KMS-11 (cell line): Measurements from ENCODE around the gene CCDC73.

Experiments
- H2AFZ ChIP-seq: fragments of 200-600 bp; sonication (generic); 2 replicates; pipeline ENCODE4 v1.6.1; 2016; ENCODE audit warnings: antibody characterized with exemption, mixed run types, low read depth
- H3K27ac ChIP-seq: fragments of 200-600 bp; sonication (generic); 2 replicates; pipeline ENCODE4 v1.6.1; 2016; ENCODE audit warnings: mild to moderate bottlenecking, mixed run types
- H3K27me3 ChIP-seq: fragments of 200-600 bp; sonication (generic); 2 replicates; pipeline ENCODE4 v1.6.1; 2017; ENCODE audit warnings: mild to moderate bottlenecking, low read depth, mixed run types, moderate library complexity; ENCODE audit not compliant: insufficient read depth
- H3K36me3 ChIP-seq: fragments of 200-600 bp; sonication (generic); 2 replicates; pipeline ENCODE4 v1.6.1; 2017; ENCODE audit warnings: mild to moderate bottlenecking, mixed run types; ENCODE audit not compliant: insufficient read depth
- H3K4me1 ChIP-seq: fragments of 200-600 bp; sonication (generic); 2 replicates; pipeline ENCODE4 v1.6.1; 2016; ENCODE audit warnings: mild to moderate bottlenecking, low read depth, mixed run types; ENCODE audit not compliant: poor library complexity, severe bottlenecking
- H3K4me2 ChIP-seq: fragments of 200-600 bp; sonication (generic); 2 replicates; pipeline ENCODE4 v1.7.0; 2016; ENCODE audit warnings: mild to moderate bottlenecking, mixed run types
- H3K4me3 ChIP-seq: fragments of 200-600 bp; sonication (generic); IDR thresholded peaks from 2 replicates; pipeline ENCODE4 v1.6.1; 2017; ENCODE audit warnings: low read depth, low read length, mixed read lengths; ENCODE audit not compliant: insufficient read depth
- H3K79me2 ChIP-seq: fragments of 200-600 bp; sonication (generic); 2 replicates; pipeline ENCODE4 v1.6.1; 2016; ENCODE audit warnings: low read depth, mixed run types; ENCODE audit not compliant: insufficient read depth
- H3K9ac ChIP-seq: fragments of 200-600 bp; sonication (generic); 2 replicates; pipeline ENCODE4 v1.6.1; 2016; ENCODE audit warnings: mild to moderate bottlenecking, mixed run types
- H4K20me1 ChIP-seq: fragments of 200-600 bp; sonication (generic); 2 replicates; pipeline ENCODE4 v1.6.1; 2016; ENCODE audit warnings: mild to moderate bottlenecking, mixed run types; ENCODE audit not compliant: insufficient read depth
- CTCF ChIP-seq: fragments of 200-600 bp; sonication (generic); conservative IDR thresholded peaks from 2 replicates; pipeline ENCODE4 v1.6.1; 2017; ENCODE audit warnings: low read depth, mild to moderate bottlenecking, antibody characterized with exemption, low read length, moderate library complexity, mixed read lengths

CCDC73 gene

DNA sequence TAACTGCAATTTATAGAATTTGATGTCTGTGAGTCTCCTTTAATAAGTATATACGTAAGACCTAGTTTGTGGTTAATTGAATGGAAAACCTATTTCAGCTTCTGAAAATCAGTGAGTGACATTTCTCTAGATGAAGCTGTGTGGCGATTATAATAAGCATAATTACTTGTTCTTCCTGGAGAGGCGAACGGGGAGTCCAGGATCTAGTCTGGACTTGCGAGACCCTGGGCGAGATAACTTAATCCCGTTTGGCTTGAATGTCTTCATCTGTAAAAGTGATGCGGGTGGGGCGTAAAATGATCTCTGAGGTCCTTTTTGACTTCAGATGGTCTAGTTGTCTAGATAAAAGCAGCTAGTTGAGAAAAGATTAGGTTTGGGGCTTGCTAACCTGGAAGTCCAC, 36.3 kb upstream of the CCDC73 start:
- H3K27ac ChIP-seq = no peak overlapping the region
- H3K4me2 ChIP-seq = no peak overlapping the region
- H2AFZ ChIP-seq = no peak overlapping the region

DNA sequence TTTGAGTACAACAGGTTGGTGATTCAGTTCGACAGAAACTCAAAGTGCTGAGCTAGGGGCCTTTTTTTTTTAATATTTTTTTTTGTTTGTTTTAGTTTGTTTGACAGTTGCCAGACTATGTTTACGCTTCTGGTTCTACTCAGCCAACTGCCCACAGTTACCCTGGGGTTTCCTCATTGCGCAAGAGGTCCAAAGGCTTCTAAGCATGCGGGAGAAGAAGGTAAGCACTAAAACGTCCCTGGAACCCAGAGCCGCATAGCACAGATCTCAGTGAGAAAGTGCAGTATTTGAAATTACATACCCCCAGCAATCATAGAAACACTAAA, 35.9 kb upstream of the CCDC73 start:
- no peak overlapping the region for H2AFZ ChIP-seq
- no peak overlapping the region for H3K4me3 ChIP-seq
- H3K36me3 ChIP-seq = no peaks in the 10 kb centered on the region
- H3K79me2 ChIP-seq = no peaks in the 10 kb centered on the region
- no peak overlapping the region for H3K4me2 ChIP-seq
- no peaks in the 10 kb centered on the region for H4K20me1 ChIP-seq
- no peak overlapping the region for H3K9ac ChIP-seq
- no peak overlapping the region for H3K27ac ChIP-seq
- TF ChIP-seq CTCF = no peak
- no peaks in the 10 kb centered on the region for H3K27me3 ChIP-seq
- H3K4me1 ChIP-seq = peaks cover 8% of the 10 kb centered on the region

More for the DNA sequence above, 36.3 kb upstream of the CCDC73 start:
- H3K9ac ChIP-seq = no peak overlapping the region
- no peaks in the 10 kb centered on the region for H4K20me1 ChIP-seq
- H3K4me3 ChIP-seq = no peak overlapping the region
- no peaks in the 10 kb centered on the region for H3K79me2 ChIP-seq
- H3K36me3 ChIP-seq = no peaks in the 10 kb centered on the region
- peaks cover 8% of the 10 kb centered on the region for H3K4me1 ChIP-seq
- TF ChIP-seq CTCF = no peak
- H3K27me3 ChIP-seq = no peaks in the 10 kb centered on the region

GRCh38 chr11:32829680-32830412, 35.4 kb upstream of the CCDC73 start, which contains the start of gene PRRG4:
PRRG4 (plus strand) TSS chr11:32829927; CDS start chr11:32830530, 603 bp downstream.
- Histone ChIP-seq H3K27me3 (no peaks in the 10 kb centered on the region), H3K9ac (peak within 1 kb of the TSS; percentile 93), H3K36me3 (no peaks in the 10 kb centered on the region), H2AFZ (peak within 1 kb of the TSS; percentile 100), H4K20me1 (no peaks in the 10 kb centered on the region), H3K79me2 (no peaks in the 10 kb centered on the region), H3K4me3 (no peak within 1 kb of the TSS), H3K4me1 (peaks cover 8% of the 10 kb centered on the region), H3K27ac (peak within 1 kb of the TSS; percentile 64), H3K4me2 (peak within 1 kb of the TSS; percentile 58)
- TF ChIP-seq CTCF = no peak

DNA sequence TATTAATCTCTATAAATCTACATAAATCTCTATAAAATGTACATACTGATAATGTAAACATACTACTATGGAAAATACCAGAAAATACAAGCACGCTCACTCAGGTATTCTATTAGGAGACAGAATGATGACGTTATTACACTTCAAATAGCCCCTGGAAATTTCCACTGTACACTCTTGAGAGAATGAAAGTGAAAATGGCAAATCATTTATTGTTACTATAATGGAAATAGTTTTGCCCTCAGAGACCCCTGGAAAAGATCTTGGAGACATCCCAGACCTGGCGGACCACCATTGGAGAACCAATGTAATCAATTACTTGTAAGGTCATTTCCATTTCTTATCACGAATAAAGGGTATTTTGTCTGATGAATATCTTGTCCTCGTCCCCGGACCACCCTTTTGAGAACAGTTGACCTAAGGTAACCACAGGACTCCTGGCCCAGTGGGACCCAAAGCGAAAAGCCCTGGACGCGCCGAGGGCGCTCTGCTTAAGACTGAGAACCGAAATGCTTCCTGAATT, 34.8 kb upstream of the CCDC73 start:
- H3K27me3 ChIP-seq = no peaks in the 10 kb centered on the region
- H3K4me2 ChIP-seq = peak overlapping the region; percentile 58
- peak overlapping the region; percentile 100 for H2AFZ ChIP-seq
- no peaks in the 10 kb centered on the region for H3K79me2 ChIP-seq
- H3K27ac ChIP-seq = peak overlapping the region; percentile 64
- no peak overlapping the region for H3K4me3 ChIP-seq
- H3K9ac ChIP-seq = peak overlapping the region; percentile 93
- TF ChIP-seq CTCF = no peak
- peaks cover 8% of the 10 kb centered on the region for H3K4me1 ChIP-seq
- H4K20me1 ChIP-seq = no peaks in the 10 kb centered on the region
- H3K36me3 ChIP-seq = no peaks in the 10 kb centered on the region
